ENCODE measurements around the gene TBCD.

Gene TBCD

DNA sequence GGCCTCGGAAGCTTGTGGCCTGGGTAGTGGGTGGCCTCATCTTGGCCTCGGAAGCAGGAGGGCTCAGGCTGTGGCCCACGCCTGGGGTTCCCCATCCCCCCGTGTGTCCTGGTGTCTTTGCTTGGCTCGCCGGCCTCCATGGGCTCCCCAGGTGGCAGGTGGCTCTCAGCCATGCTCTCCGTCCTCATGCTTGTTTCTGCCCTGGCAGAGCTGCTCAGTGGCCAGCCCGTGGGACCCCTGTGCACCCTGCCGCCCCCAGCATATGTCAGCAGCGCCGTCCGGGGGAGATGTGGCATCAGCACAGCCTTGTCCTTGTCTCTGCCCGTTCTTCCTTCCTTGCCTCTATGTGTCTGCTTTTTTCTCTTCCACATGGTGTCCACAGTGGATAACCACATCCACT, 38.5 kb downstream of the TBCD start:
- H3K4me3 ChIP-seq (ENCODE audit: low read depth, low read length), result no peak overlapping the region
- TF ChIP-seq POLR2A (IDR thresholded peaks at IDR 0.05; ENCODE audit: extremely low read depth, insufficient read length), result no peak
- TF ChIP-seq, protein P1, sequence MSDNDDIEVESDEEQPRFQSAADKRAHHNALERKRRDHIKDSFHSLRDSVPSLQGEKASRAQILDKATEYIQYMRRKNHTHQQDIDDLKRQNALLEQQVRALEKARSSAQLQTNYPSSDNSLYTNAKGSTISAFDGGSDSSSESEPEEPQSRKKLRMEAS (IDR thresholded peaks at IDR 0.05; ENCODE audit: low read depth, low read length), result no peak
- TF ChIP-seq, protein P2, sequence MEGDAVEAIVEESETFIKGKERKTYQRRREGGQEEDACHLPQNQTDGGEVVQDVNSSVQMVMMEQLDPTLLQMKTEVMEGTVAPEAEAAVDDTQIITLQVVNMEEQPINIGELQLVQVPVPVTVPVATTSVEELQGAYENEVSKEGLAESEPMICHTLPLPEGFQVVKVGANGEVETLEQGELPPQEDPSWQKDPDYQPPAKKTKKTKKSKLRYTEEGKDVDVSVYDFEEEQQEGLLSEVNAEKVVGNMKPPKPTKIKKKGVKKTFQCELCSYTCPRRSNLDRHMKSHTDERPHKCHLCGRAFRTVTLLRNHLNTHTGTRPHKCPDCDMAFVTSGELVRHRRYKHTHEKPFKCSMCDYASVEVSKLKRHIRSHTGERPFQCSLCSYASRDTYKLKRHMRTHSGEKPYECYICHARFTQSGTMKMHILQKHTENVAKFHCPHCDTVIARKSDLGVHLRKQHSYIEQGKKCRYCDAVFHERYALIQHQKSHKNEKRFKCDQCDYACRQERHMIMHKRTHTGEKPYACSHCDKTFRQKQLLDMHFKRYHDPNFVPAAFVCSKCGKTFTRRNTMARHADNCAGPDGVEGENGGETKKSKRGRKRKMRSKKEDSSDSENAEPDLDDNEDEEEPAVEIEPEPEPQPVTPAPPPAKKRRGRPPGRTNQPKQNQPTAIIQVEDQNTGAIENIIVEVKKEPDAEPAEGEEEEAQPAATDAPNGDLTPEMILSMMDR (IDR thresholded peaks at IDR 0.05; ENCODE audit: low read depth, low read length), result no peak
- TF ChIP-seq MYC (IDR thresholded peaks at IDR 0.05; ENCODE audit: low read depth, low read length), result no peak
- no peak for DNase-seq (ENCODE audit: low read depth)

DNA sequence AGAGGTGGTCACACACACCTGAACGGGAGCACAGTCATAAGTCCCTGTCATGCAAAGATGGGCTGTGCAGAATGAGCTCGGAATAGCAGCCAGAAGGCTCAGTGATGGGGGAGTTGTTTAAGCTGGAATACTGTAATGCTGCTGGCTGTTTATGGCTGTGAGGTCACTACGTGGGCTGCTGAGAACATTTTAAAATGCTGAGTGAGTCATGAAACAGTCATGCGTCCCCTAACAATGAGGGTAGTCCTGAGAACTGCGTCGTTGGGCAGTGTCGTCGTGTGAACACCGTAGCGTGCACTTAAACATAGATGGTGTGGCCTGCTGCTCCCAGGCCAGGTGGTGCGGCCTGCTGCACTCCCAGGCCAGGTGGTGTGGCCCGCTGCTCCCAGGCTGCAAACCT, 39.7 kb downstream of the TBCD start:
- no peak for DNase-seq (ENCODE audit: low read depth)
- TF ChIP-seq, protein P2 (IDR thresholded peaks at IDR 0.05; ENCODE audit: low read depth, low read length), result no peak
- TF ChIP-seq MYC (IDR thresholded peaks at IDR 0.05; ENCODE audit: low read depth, low read length) (no peak), POLR2A (IDR thresholded peaks at IDR 0.05; ENCODE audit: extremely low read depth, insufficient read length) (no peak)
- TF ChIP-seq, protein P1 (IDR thresholded peaks at IDR 0.05; ENCODE audit: low read depth, low read length), result no peak
- no peak overlapping the region for H3K4me3 ChIP-seq (ENCODE audit: low read depth, low read length)

DNA sequence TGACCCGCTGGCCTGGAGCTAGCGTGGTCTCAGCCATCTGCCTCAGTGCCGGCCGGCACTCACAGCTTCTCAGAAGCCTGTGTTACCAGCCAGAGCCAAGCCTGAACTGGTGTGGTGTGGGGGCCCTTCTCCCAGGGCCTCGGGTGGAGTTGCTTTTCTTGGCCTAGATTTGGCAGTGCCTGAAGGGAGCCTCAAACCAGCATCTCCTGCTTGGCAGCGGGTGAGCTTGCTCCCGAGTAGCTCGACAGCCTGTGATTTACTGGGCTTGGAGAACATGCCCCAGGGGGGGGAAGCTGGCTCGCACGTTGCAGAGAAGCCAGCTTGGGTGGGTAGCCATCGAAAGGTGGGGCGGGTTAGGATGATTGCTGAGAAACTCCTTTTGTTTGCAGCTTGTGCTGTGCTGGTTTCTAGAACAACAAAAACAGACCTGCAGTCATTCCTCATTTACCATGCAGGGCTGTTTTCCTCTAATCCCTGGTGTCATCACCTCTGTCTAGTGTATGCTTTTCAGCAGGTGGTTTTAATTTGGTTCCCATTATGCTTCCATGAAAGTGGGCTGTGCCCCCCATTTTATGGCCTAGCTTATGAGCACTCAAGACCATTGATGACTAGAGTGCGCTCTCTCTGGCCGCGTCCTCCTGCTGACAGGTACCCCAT, 42.2 kb downstream of the TBCD start:
- H3K4me3 ChIP-seq (ENCODE audit: low read depth, low read length), result no peak overlapping the region
- TF ChIP-seq, protein P2 (IDR thresholded peaks at IDR 0.05; ENCODE audit: low read depth, low read length), result no peak
- TF ChIP-seq MYC (IDR thresholded peaks at IDR 0.05; ENCODE audit: low read depth, low read length) (no peak), POLR2A (IDR thresholded peaks at IDR 0.05; ENCODE audit: extremely low read depth, insufficient read length) (no peak)
- TF ChIP-seq, protein P1 (IDR thresholded peaks at IDR 0.05; ENCODE audit: low read depth, low read length), result no peak
- DNase-seq (ENCODE audit: low read depth), result no peak

DNA sequence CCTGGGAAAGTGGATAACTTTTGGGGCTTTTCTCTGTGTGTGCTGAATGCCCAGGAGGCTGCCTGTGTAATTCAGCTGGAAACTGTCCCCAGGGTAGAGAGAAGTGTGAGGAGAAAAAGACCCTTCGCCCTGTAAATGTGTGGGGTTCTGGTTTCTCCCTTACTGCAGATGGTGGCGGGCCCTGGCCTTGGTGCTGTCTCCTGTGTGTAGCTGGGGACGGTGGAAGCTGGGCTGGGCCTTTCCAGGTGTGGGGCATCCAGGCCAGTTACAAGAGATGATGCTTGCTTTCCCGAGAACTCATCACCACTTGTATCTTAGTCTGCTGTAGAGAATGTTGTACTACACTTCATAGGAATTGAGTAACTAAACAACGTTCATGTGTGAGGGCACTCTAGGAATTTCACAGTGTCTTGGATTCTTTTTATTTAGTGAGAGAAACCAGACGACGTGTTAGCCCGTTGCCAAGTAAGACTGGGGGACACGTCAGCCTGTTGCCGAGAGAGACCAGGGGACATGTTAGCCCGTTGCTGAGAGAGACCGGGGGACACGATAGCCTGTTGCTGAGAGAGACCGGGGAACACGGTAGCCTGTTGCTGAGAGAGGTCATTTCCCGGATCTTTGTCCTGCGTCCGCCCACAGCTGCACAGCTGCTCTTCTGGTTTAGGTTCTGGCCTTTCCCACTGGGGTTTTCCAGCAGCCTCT, 43.1 kb downstream of the TBCD start:
- TF ChIP-seq, protein P2 (IDR thresholded peaks at IDR 0.05; ENCODE audit: low read depth, low read length), result no peak
- TF ChIP-seq POLR2A (IDR thresholded peaks at IDR 0.05; ENCODE audit: extremely low read depth, insufficient read length) (no peak), MYC (IDR thresholded peaks at IDR 0.05; ENCODE audit: low read depth, low read length) (no peak)
- TF ChIP-seq, protein P1 (IDR thresholded peaks at IDR 0.05; ENCODE audit: low read depth, low read length), result no peak
- no peak overlapping the region for H3K4me3 ChIP-seq (ENCODE audit: low read depth, low read length)
- DNase-seq (ENCODE audit: low read depth), result no peak

DNA sequence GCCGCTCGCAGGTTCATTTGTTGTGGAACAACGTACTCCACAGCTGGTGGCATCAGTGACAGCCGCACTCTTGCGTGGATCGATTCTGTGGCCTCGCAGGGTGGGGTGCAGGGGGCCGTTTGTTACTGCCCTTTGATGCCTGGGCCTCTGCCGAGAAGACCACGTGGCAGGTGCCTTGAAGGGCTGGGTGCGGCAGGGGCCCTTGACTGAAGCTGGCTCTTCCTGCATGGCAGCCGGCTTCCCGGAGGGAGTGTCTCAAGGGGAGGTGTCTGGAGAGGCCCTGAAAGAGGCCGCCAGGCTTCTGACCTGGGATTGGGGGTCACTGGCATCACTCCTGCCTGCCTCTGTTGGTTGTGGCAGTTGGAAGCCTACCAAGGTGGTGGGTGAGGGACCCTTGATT, 43.8 kb downstream of the TBCD start:
- H3K4me3 ChIP-seq (ENCODE audit: low read depth, low read length), result no peak overlapping the region
- TF ChIP-seq, protein P1 (IDR thresholded peaks at IDR 0.05; ENCODE audit: low read depth, low read length), result no peak
- no peak for TF ChIP-seq POLR2A (IDR thresholded peaks at IDR 0.05; ENCODE audit: extremely low read depth, insufficient read length)
- TF ChIP-seq, protein P2 (IDR thresholded peaks at IDR 0.05; ENCODE audit: low read depth, low read length), result no peak
- TF ChIP-seq MYC (IDR thresholded peaks at IDR 0.05; ENCODE audit: low read depth, low read length), result no peak
- no peak for DNase-seq (ENCODE audit: low read depth)

Measured in NB4 (cell line).